Liver (tissue), 9 donors: ENCODE data around the gene CHRM2. TPM values are rescaled to one million over a fixed set of nuclear protein-coding genes. Genes with fewer than 3 reads are reported as not detected.

Source experiments
- DNase-seq: peaks from one replicate; pipeline ENCODE4 v3.0.0-alpha.2; 2017; ENCODE audit warnings: low spot score
- H3K27ac ChIP-seq, 2 donors: one replicate each; pipeline ENCODE4 v1.7.0; 2013; ENCODE audit warnings: inconsistent platforms in 2 of 2, low read length in 2 of 2, control low read depth in 1 of 2, low read depth in 1 of 2, mild to moderate bottlenecking in 1 of 2
- H3K27me3 ChIP-seq, 4 donors: one replicate each; pipeline versions ENCODE4 v1.6.1 to v1.7.0; 2013; ENCODE audit warnings: low read length in 3 of 4, inconsistent platforms in 1 of 4, mild to moderate bottlenecking in 1 of 4, moderate library complexity in 1 of 4; ENCODE audit not compliant: control insufficient read depth in 4 of 4, insufficient read depth in 4 of 4
- H3K36me3 ChIP-seq, 4 donors: one replicate each; pipeline versions ENCODE4 v1.6.1 to v1.7.0; 2013; ENCODE audit warnings: low read length in 3 of 4, mild to moderate bottlenecking in 3 of 4, low read depth in 1 of 4, moderate library complexity in 1 of 4; ENCODE audit not compliant: control insufficient read depth in 4 of 4, insufficient read depth in 3 of 4
- H3K4me1 ChIP-seq, 4 donors: one replicate each; pipeline versions ENCODE4 v1.6.1 to v1.7.0; 2013; ENCODE audit warnings: low read length in 3 of 4, mild to moderate bottlenecking in 3 of 4, moderate library complexity in 1 of 4; ENCODE audit not compliant: control insufficient read depth in 4 of 4, insufficient read depth in 4 of 4
- H3K4me3 ChIP-seq, 3 donors: one replicate each; pipeline versions ENCODE4 v1.6.1 to v1.7.0; 2013; ENCODE audit warnings: low read length in 3 of 3, control low read depth in 1 of 3, low read depth in 1 of 3, mild to moderate bottlenecking in 1 of 3
- H3K9ac ChIP-seq, 2 donors: one replicate each; pipeline ENCODE4 v1.7.0; 2013; ENCODE audit warnings: low read length in 2 of 2, mild to moderate bottlenecking in 2 of 2, moderate library complexity in 2 of 2, control low read depth in 1 of 2, low read depth in 1 of 2
- H3K9me3 ChIP-seq, 4 donors: one replicate each; pipeline versions ENCODE4 v1.6.1 to v1.7.0; 2013; ENCODE audit warnings: low read length in 3 of 4; ENCODE audit not compliant: control insufficient read depth in 4 of 4
- ATF3 ChIP-seq: IDR thresholded peaks from 2 replicates; pipeline ENCODE4 v1.6.1; 2016; ENCODE audit warnings: antibody characterized with exemption
- CTCF ChIP-seq: fragments of 150-350 bp; IDR thresholded peaks from 2 replicates; pipeline ENCODE4 v1.5.1; 2017; ENCODE audit warnings: improper control_type of control experiment, low read depth, low read length; ENCODE audit not compliant: missing input control
- EGR1 ChIP-seq, 2 donors: IDR thresholded peaks; 2 replicates each; pipeline ENCODE4 v1.6.1; 2016 to 2018; ENCODE audit warnings: antibody characterized with exemption in 2 of 2, low read depth in 2 of 2
- FOXA1 ChIP-seq: IDR thresholded peaks from 2 replicates; pipeline ENCODE4 v1.6.1; 2016; ENCODE audit warnings: antibody characterized with exemption
- FOXA2 ChIP-seq: IDR thresholded peaks from 2 replicates; pipeline ENCODE4 v1.6.1; 2016; ENCODE audit warnings: antibody characterized with exemption
- GABPA ChIP-seq, 2 donors: IDR thresholded peaks in 1 of 2; conservative IDR thresholded peaks in 1 of 2; 2 replicates each; pipeline ENCODE4 v1.6.1; 2016; ENCODE audit warnings: antibody characterized with exemption in 2 of 2, mild to moderate bottlenecking in 1 of 2, moderate library complexity in 1 of 2
- HNF4A ChIP-seq, 2 donors: conservative IDR thresholded peaks; 2 replicates each; pipeline ENCODE4 v1.6.1; 2016; ENCODE audit warnings: antibody characterized with exemption in 2 of 2, mild to moderate bottlenecking in 2 of 2
- JUND ChIP-seq, 2 donors: IDR thresholded peaks; 2 replicates each; pipeline ENCODE4 v1.6.1; 2016; ENCODE audit warnings: antibody characterized with exemption in 2 of 2
- MAX ChIP-seq: IDR thresholded peaks from 2 replicates; pipeline ENCODE4 v1.6.1; 2016; ENCODE audit warnings: antibody characterized with exemption
- NR2F2 ChIP-seq: IDR thresholded peaks from 2 replicates; pipeline ENCODE4 v1.6.1; 2016; ENCODE audit warnings: antibody characterized with exemption
- RAD21 ChIP-seq, 2 donors: IDR thresholded peaks; 2 replicates each; pipeline ENCODE4 v1.6.1; 2016; ENCODE audit warnings: antibody characterized with exemption in 2 of 2, mild to moderate bottlenecking in 2 of 2
- REST ChIP-seq: IDR thresholded peaks from 2 replicates; pipeline ENCODE4 v1.6.1; 2016; ENCODE audit warnings: antibody characterized with exemption, mild to moderate bottlenecking
- RXRA ChIP-seq, 2 donors: IDR thresholded peaks; 2 replicates each; pipeline ENCODE4 v1.6.1; 2017 to 2018; ENCODE audit warnings: antibody characterized with exemption in 2 of 2, mild to moderate bottlenecking in 1 of 2
- SP1 ChIP-seq: IDR thresholded peaks from 2 replicates; pipeline ENCODE4 v1.6.1; 2018; ENCODE audit warnings: antibody characterized with exemption, mild to moderate bottlenecking
- TAF1 ChIP-seq: conservative IDR thresholded peaks from 2 replicates; pipeline ENCODE4 v1.6.1; 2016; ENCODE audit warnings: antibody characterized with exemption, mild to moderate bottlenecking
- YY1 ChIP-seq: IDR thresholded peaks from 2 replicates; pipeline ENCODE4 v1.6.1; 2016; ENCODE audit warnings: antibody characterized with exemption, mild to moderate bottlenecking
- ZBTB33 ChIP-seq: IDR thresholded peaks from 2 replicates; pipeline ENCODE4 v1.6.1; 2016; ENCODE audit warnings: antibody characterized with exemption
- WGBS: extraction: QIAGEN DNeasy Blood & Tissue Kit; methylation state at CpG from one replicate; pipeline ENCODE4 v1.1.7; 2013; 5-methylcytosine and 5-hydroxymethylcytosine counted together
- polyA plus RNA-seq, 2 donors: library from polyadenylated mRNA; stranded (reverse) in 1 of 2; unstranded in 1 of 2; fragments of 200-250 nt in 1 of 2; fragments of >200 nt in 1 of 2; fragmentation: Nextera tagmentation in 1 of 2; extraction: Ambion mirVana in 1 of 2; gene quantifications; one replicate each; pipeline versions ENCODE4 v1.2.1 to v1.2.3, GENCODE V29; 2013 to 2015
- total RNA-seq, 2 donors: library from RNA; depleted of rRNA; stranded (reverse); fragments of >200 nt; gene quantifications; one replicate each; pipeline ENCODE4 v1.2.3, GENCODE V29; 2014
- donor health status: healthy.
- donor health status: healthy.
- donor health status: healthy.
- donor health status: healthy.
- donor health status: healthy.

Gene CHRM2
- total and polyA plus RNA-seq, 4 donors: 0.08 to 1.2 (median 0.30) TPM

GRCh38 chr7:136845899-136846465 lies 22.5 kb upstream of the CHRM2 start:
- no peak overlapping the region for H3K9ac ChIP-seq

GRCh38 chr7:136847858-136848257 lies 20.6 kb upstream of the CHRM2 start:
- DNase-seq: no peak
- Histone ChIP-seq H3K4me1 (no peaks in the 10 kb centered on the region), H3K27ac (no peak overlapping the region), H3K27me3 (no peaks in the 10 kb centered on the region), H3K9me3 (peaks cover 0 to 3% (median 0%) of the 10 kb centered on the region in 4 donors), H3K36me3 (no peaks in the 10 kb centered on the region), H3K9ac (no peak overlapping the region), H3K4me3 (no peak overlapping the region)
- 51% methylated on average over 2 of the region's 2 CpGs for WGBS
- TF ChIP-seq YY1: no peak
- no peak for TF ChIP-seq HNF4A (conservative IDR thresholded peaks at IDR 0.05)
- no peak for TF ChIP-seq FOXA1
- TF ChIP-seq GABPA (IDR thresholded peaks at IDR 0.05 in 1 of 2, conservative IDR thresholded peaks at IDR 0.05 in 1 of 2): no peak
- no peak for TF ChIP-seq EGR1 (IDR thresholded peaks at IDR 0.05; ENCODE audit: low read depth in 2 of 2)
- no peak for TF ChIP-seq RAD21 (IDR thresholded peaks at IDR 0.05)
- TF ChIP-seq MAX: no peak
- TF ChIP-seq ZBTB33: no peak
- no peak for TF ChIP-seq CTCF
- no peak for TF ChIP-seq RXRA (IDR thresholded peaks at IDR 0.05)
- TF ChIP-seq JUND (IDR thresholded peaks at IDR 0.05): no peak
- no peak for TF ChIP-seq TAF1
- TF ChIP-seq REST: no peak

More at GRCh38 chr7:136845899-136846465, 22.5 kb upstream of the CHRM2 start:
- WGBS: 60% methylated on average over 1 of the region's 1 CpG
- Histone ChIP-seq H3K27ac (no peak overlapping the region), H3K27me3 (no peaks in the 10 kb centered on the region), H3K9me3 (peaks cover 0 to 3% (median 0%) of the 10 kb centered on the region in 4 donors), H3K4me3 (no peak overlapping the region), H3K4me1 (no peaks in the 10 kb centered on the region), H3K36me3 (no peaks in the 10 kb centered on the region)
- DNase-seq: no peak
- TF ChIP-seq NR2F2: no peak
- no peak for TF ChIP-seq YY1
- no peak for TF ChIP-seq ATF3
- no peak for TF ChIP-seq EGR1 (IDR thresholded peaks at IDR 0.05; ENCODE audit: low read depth in 2 of 2)
- TF ChIP-seq SP1: no peak
- TF ChIP-seq FOXA1: no peak
- no peak for TF ChIP-seq REST
- no peak for TF ChIP-seq FOXA2
